Measurements from ENCODE around the gene LGR5.

DNA sequence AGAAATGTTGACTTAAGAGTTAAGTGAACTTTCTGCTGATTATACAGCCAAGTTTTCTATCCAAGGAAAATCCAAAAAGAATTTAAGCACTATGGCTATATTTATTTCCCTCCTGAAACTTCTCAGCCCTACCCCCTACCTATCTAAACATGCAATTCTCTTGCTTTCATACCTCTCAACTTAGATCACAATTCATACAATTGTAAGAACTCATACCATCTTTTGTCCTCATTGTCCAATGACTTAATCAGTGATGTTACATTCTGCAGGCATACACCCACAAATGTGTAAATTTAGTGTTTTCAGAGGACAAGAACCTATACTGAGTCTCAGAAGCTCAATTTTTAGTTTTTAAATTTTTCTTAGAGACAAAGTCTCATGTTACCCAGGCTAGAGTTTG, 161.9 kb downstream of the LGR5 start:
- TF ChIP-seq EZH2 (conservative IDR thresholded peaks at IDR 0.05; ENCODE audit: low read depth, low read length): no peak
- TF ChIP-seq, protein P1, sequence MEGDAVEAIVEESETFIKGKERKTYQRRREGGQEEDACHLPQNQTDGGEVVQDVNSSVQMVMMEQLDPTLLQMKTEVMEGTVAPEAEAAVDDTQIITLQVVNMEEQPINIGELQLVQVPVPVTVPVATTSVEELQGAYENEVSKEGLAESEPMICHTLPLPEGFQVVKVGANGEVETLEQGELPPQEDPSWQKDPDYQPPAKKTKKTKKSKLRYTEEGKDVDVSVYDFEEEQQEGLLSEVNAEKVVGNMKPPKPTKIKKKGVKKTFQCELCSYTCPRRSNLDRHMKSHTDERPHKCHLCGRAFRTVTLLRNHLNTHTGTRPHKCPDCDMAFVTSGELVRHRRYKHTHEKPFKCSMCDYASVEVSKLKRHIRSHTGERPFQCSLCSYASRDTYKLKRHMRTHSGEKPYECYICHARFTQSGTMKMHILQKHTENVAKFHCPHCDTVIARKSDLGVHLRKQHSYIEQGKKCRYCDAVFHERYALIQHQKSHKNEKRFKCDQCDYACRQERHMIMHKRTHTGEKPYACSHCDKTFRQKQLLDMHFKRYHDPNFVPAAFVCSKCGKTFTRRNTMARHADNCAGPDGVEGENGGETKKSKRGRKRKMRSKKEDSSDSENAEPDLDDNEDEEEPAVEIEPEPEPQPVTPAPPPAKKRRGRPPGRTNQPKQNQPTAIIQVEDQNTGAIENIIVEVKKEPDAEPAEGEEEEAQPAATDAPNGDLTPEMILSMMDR (CRISPR knock-in tag; IDR thresholded peaks at IDR 0.05): no peak
- TF ChIP-seq CREM (IDR thresholded peaks at IDR 0.05): no peak
- TF ChIP-seq CREM (CRISPR knock-in tag; IDR thresholded peaks at IDR 0.05): no peak
- no peak for TF ChIP-seq FOXK1 (CRISPR knock-in tag; IDR thresholded peaks at IDR 0.05; ENCODE audit: borderline replicate concordance, low read depth)
- TF ChIP-seq HDAC2 (CRISPR knock-in tag; IDR thresholded peaks at IDR 0.05): no peak
- TF ChIP-seq, protein P2, sequence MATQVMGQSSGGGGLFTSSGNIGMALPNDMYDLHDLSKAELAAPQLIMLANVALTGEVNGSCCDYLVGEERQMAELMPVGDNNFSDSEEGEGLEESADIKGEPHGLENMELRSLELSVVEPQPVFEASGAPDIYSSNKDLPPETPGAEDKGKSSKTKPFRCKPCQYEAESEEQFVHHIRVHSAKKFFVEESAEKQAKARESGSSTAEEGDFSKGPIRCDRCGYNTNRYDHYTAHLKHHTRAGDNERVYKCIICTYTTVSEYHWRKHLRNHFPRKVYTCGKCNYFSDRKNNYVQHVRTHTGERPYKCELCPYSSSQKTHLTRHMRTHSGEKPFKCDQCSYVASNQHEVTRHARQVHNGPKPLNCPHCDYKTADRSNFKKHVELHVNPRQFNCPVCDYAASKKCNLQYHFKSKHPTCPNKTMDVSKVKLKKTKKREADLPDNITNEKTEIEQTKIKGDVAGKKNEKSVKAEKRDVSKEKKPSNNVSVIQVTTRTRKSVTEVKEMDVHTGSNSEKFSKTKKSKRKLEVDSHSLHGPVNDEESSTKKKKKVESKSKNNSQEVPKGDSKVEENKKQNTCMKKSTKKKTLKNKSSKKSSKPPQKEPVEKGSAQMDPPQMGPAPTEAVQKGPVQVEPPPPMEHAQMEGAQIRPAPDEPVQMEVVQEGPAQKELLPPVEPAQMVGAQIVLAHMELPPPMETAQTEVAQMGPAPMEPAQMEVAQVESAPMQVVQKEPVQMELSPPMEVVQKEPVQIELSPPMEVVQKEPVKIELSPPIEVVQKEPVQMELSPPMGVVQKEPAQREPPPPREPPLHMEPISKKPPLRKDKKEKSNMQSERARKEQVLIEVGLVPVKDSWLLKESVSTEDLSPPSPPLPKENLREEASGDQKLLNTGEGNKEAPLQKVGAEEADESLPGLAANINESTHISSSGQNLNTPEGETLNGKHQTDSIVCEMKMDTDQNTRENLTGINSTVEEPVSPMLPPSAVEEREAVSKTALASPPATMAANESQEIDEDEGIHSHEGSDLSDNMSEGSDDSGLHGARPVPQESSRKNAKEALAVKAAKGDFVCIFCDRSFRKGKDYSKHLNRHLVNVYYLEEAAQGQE (IDR thresholded peaks at IDR 0.05; ENCODE audit: borderline replicate concordance in 1 of 2, low read depth in 1 of 2, low read length in 2 of 2): no peak
- TF ChIP-seq MXD4 (CRISPR knock-in tag; IDR thresholded peaks at IDR 0.05): no peak
- no peak for TF ChIP-seq ZNF441 (CRISPR knock-in tag; IDR thresholded peaks at IDR 0.05; ENCODE audit: borderline replicate concordance)
- TF ChIP-seq TCF7L2 (IDR thresholded peaks at IDR 0.05; ENCODE audit: low read depth, low read length): no peak
- no peak for TF ChIP-seq SALL2 (CRISPR knock-in tag; IDR thresholded peaks at IDR 0.05)
- TF ChIP-seq, protein P3, sequence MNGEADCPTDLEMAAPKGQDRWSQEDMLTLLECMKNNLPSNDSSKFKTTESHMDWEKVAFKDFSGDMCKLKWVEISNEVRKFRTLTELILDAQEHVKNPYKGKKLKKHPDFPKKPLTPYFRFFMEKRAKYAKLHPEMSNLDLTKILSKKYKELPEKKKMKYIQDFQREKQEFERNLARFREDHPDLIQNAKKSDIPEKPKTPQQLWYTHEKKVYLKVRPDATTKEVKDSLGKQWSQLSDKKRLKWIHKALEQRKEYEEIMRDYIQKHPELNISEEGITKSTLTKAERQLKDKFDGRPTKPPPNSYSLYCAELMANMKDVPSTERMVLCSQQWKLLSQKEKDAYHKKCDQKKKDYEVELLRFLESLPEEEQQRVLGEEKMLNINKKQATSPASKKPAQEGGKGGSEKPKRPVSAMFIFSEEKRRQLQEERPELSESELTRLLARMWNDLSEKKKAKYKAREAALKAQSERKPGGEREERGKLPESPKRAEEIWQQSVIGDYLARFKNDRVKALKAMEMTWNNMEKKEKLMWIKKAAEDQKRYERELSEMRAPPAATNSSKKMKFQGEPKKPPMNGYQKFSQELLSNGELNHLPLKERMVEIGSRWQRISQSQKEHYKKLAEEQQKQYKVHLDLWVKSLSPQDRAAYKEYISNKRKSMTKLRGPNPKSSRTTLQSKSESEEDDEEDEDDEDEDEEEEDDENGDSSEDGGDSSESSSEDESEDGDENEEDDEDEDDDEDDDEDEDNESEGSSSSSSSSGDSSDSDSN (CRISPR knock-in tag; IDR thresholded peaks at IDR 0.05): no peak
